H1 (cell line): ENCODE results near the gene BAG2. TPM values are rescaled to one million over a fixed set of nuclear protein-coding genes. Genes with fewer than 3 reads are reported as not detected.

ENCODE experiments used
- CTCF ChIA-PET: fragments of 300-600 bp; sonication (Branson Sonifier 250); formaldehyde crosslinking; loops from one replicate; lab custom pipeline; 2021; ENCODE audit not compliant: partially characterized antibody; lab: Charles Lee
- POLR2A ChIA-PET: fragments of 300-600 bp; sonication (Branson Sonifier 250); formaldehyde crosslinking; loops from one replicate; lab custom pipeline; 2021; ENCODE audit warnings: inconsistent platforms; ENCODE audit not compliant: partially characterized antibody; lab: Charles Lee
- DNase-seq, 2 experiments: peaks; one replicate each; pipeline versions ENCODE4 v3.0.0 to v3.0.0-alpha.2; 2010 to 2022; ENCODE audit warnings: low spot score in 2 of 2, low read depth in 1 of 2, mixed read lengths in 1 of 2
- FAIRE-seq: peaks from 2 replicates; lab custom pipeline; 2011; peaks lifted over from hg19 to GRCh38; lab: Jason Lieb, UNC
- H2AFZ ChIP-seq: 2 replicates; pipeline ENCODE4 v1.8.1; 2012; ENCODE audit warnings: low read length, inconsistent platforms
- H2AK5ac ChIP-seq: 2 replicates; pipeline ENCODE4 v1.6.1; 2013; ENCODE audit warnings: low read depth, low read length
- H2BK120ac ChIP-seq: replicated peaks from 2 replicates; pipeline ENCODE3; 2013; ENCODE audit warnings: low read depth, low read length, inconsistent platforms
- H2BK12ac ChIP-seq: 2 replicates; pipeline ENCODE4 v1.6.1; 2013; ENCODE audit warnings: low read depth, low read length
- H2BK15ac ChIP-seq: 2 replicates; pipeline ENCODE4 v1.6.1; 2013; ENCODE audit warnings: low read length
- H2BK20ac ChIP-seq: 2 replicates; pipeline ENCODE4 v1.6.1; 2013; ENCODE audit warnings: low read length
- H2BK5ac ChIP-seq: 2 replicates; pipeline ENCODE4 v1.6.1; 2013; ENCODE audit warnings: low read depth, low read length
- H3K14ac ChIP-seq: 2 replicates; pipeline ENCODE4 v1.6.1; 2013; ENCODE audit warnings: inconsistent platforms; ENCODE audit not compliant: insufficient read length
- H3K18ac ChIP-seq: 2 replicates; pipeline ENCODE4 v1.6.1; 2013; ENCODE audit warnings: low read length; ENCODE audit errors: extremely low read depth
- H3K23ac ChIP-seq: 2 replicates; pipeline ENCODE4 v1.6.1; 2013; ENCODE audit warnings: inconsistent platforms; ENCODE audit not compliant: insufficient read length
- H3K23me2 ChIP-seq: 2 replicates; pipeline ENCODE4 v1.6.1; 2013; ENCODE audit warnings: low read depth, low read length
- H3K27ac ChIP-seq: 2 replicates; pipeline ENCODE4 v1.6.1; 2011; ENCODE audit warnings: low read depth, low read length, inconsistent platforms
- H3K27me3 ChIP-seq, 4 experiments: replicated peaks in 1 of 4; 1 replicate in 1 of 4; 2 replicates in 3 of 4; pipeline versions ENCODE4 v1.6.1 to v1.8.1; 2011 to 2013; ENCODE audit warnings: low read length in 3 of 4, mild to moderate bottlenecking in 3 of 4, inconsistent platforms in 2 of 4, mixed read lengths in 2 of 4, moderate library complexity in 1 of 4; ENCODE audit not compliant: control insufficient read depth in 3 of 4, insufficient read depth in 3 of 4; ENCODE audit errors: extremely low read depth in 1 of 4
- H3K36me3 ChIP-seq, 4 experiments: 2 replicates each; pipeline versions ENCODE4 v1.6.1 to v1.8.1; 2011 to 2013; ENCODE audit warnings: mild to moderate bottlenecking in 4 of 4, low read length in 3 of 4, moderate library complexity in 2 of 4, control low read depth in 1 of 4, inconsistent platforms in 1 of 4; ENCODE audit not compliant: insufficient read depth in 4 of 4, control insufficient read depth in 2 of 4
- H3K4ac ChIP-seq: replicated peaks from 2 replicates; pipeline ENCODE3; 2013; ENCODE audit warnings: low read length, low read depth, mixed read lengths, inconsistent platforms; ENCODE audit not compliant: insufficient read length
- H3K4me1 ChIP-seq, 4 experiments: replicated peaks in 1 of 4; 1 replicate in 1 of 4; 2 replicates in 3 of 4; pipeline versions ENCODE4 v1.6.1 to v1.8.1; 2011 to 2013; ENCODE audit warnings: low read length in 3 of 4, inconsistent platforms in 2 of 4, mixed read lengths in 1 of 4; ENCODE audit not compliant: insufficient read depth in 4 of 4, control insufficient read depth in 3 of 4
- H3K4me2 ChIP-seq, 2 experiments: 2 replicates each; pipeline versions ENCODE4 v1.6.1 to v1.8.1; 2011 to 2013; ENCODE audit warnings: low read depth in 2 of 2, low read length in 2 of 2, control low read depth in 1 of 2, inconsistent platforms in 1 of 2, mild to moderate bottlenecking in 1 of 2; ENCODE audit not compliant: insufficient read depth in 1 of 2
- H3K4me3 ChIP-seq, 4 experiments: fragments of 200-600, 300-600 bp in 1 of 4; sonication (generic), shearing (Covaris generic), sonication (Bioruptor Twin) in 1 of 4; 2 replicates each; pipeline versions ENCODE4 v1.5.1 to v1.8.1; 2011 to 2016; ENCODE audit warnings: low read length in 4 of 4, low read depth in 3 of 4, control low read depth in 2 of 4, inconsistent platforms in 2 of 4, mild to moderate bottlenecking in 2 of 4, mixed read lengths in 1 of 4, moderate library complexity in 1 of 4; ENCODE audit not compliant: insufficient read depth in 2 of 4; ENCODE audit errors: extremely low read depth in 1 of 4
- H3K56ac ChIP-seq: replicated peaks from 2 replicates; pipeline ENCODE3; 2013; ENCODE audit warnings: low read depth, mild to moderate bottlenecking, mixed read lengths, low read length, inconsistent platforms; ENCODE audit not compliant: insufficient read length
- H3K79me1 ChIP-seq: 2 replicates; pipeline ENCODE4 v1.6.1; 2013; ENCODE audit warnings: low read depth, low read length, control low read depth
- H3K79me2 ChIP-seq, 2 experiments: 2 replicates each; pipeline versions ENCODE4 v1.6.1 to v1.8.1; 2012 to 2013; ENCODE audit warnings: low read length in 2 of 2, mild to moderate bottlenecking in 2 of 2, inconsistent platforms in 1 of 2; ENCODE audit not compliant: insufficient read depth in 2 of 2, control insufficient read depth in 1 of 2
- H3K9ac ChIP-seq, 4 experiments: replicated peaks in 1 of 4; 1 replicate in 1 of 4; 2 replicates in 3 of 4; pipeline versions ENCODE4 v1.6.1 to v1.8.1; 2011 to 2013; ENCODE audit warnings: low read depth in 3 of 4, low read length in 3 of 4, control low read depth in 2 of 4, mild to moderate bottlenecking in 2 of 4, moderate library complexity in 2 of 4, inconsistent platforms in 1 of 4; ENCODE audit errors: extremely low read depth in 1 of 4
- H3K9me3 ChIP-seq, 2 experiments: 2 replicates each; pipeline versions ENCODE4 v1.6.1 to v1.8.1; 2012 to 2013; ENCODE audit warnings: mild to moderate bottlenecking in 2 of 2, moderate library complexity in 2 of 2, control low read depth in 1 of 2, inconsistent platforms in 1 of 2, low read depth in 1 of 2, low read length in 1 of 2, mixed read lengths in 1 of 2; ENCODE audit not compliant: insufficient read depth in 2 of 2
- H4K20me1 ChIP-seq, 2 experiments: replicated peaks in 1 of 2; 2 replicates each; pipeline versions ENCODE3 to v1.8.1; 2011 to 2013; ENCODE audit warnings: inconsistent platforms in 2 of 2, low read length in 2 of 2, mild to moderate bottlenecking in 1 of 2; ENCODE audit not compliant: insufficient read depth in 2 of 2, control insufficient read depth in 1 of 2
- H4K5ac ChIP-seq: 2 replicates; pipeline ENCODE4 v1.6.1; 2013; ENCODE audit warnings: low read length, low read depth, mixed read lengths, inconsistent platforms; ENCODE audit not compliant: insufficient read length
- H4K8ac ChIP-seq: 2 replicates; pipeline ENCODE4 v1.8.0; 2013; ENCODE audit warnings: mild to moderate bottlenecking, moderate library complexity, low read length, inconsistent platforms; ENCODE audit not compliant: insufficient read depth; ENCODE audit errors: extremely low read depth
- H4K91ac ChIP-seq: replicated peaks from 2 replicates; pipeline ENCODE3; 2013; ENCODE audit warnings: low read length, mixed read lengths, inconsistent platforms; ENCODE audit not compliant: insufficient read length
- EZH2 ChIP-seq: fragments of 200-600 bp; sonication (generic); IDR thresholded peaks from 2 replicates; pipeline ENCODE4 v1.7.1; 2012; ENCODE audit warnings: low read depth, mild to moderate bottlenecking, moderate library complexity, low read length, inconsistent platforms; ENCODE audit not compliant: severe bottlenecking
- GTF2F1 ChIP-seq: IDR thresholded peaks from 2 replicates; pipeline ENCODE4 v1.6.1; 2012; ENCODE audit warnings: low read depth, low read length, improper control_type of control experiment, borderline replicate concordance
- HDAC2 ChIP-seq, 2 experiments: fragments of 300-600 bp in 1 of 2; sonication (generic) in 1 of 2; IDR thresholded peaks; 2 replicates each; pipeline ENCODE4 v1.6.1; 2011 to 2012; ENCODE audit warnings: low read depth in 2 of 2, low read length in 2 of 2, mild to moderate bottlenecking in 2 of 2, moderate library complexity in 2 of 2, borderline replicate concordance in 1 of 2, inconsistent platforms in 1 of 2
- SP2 ChIP-seq: IDR thresholded peaks from 2 replicates; pipeline ENCODE4 v1.6.1; 2012; ENCODE audit warnings: mild to moderate bottlenecking, low read length, inconsistent platforms
- TCF12 ChIP-seq: IDR thresholded peaks from 2 replicates; pipeline ENCODE4 v1.6.1; 2011; ENCODE audit warnings: low read depth, mild to moderate bottlenecking, low read length
- WGBS, 2 experiments: shearing (Covaris generic) in 1 of 2; methylation state at CpG; one replicate each; pipeline versions ENCODE4 v1.1.6 to v1.1.7; 2013 to 2015; ENCODE audit warnings: low lambda C conversion rate in 2 of 2, mixed read lengths in 2 of 2, inconsistent platforms in 1 of 2, low coverage in 1 of 2, missing lambda C conversion rate in 1 of 2; ENCODE audit not compliant: insufficient replicate concordance in 2 of 2, insufficient coverage in 1 of 2, insufficient read length in 1 of 2; ENCODE audit errors: extremely low coverage in 1 of 2, missing lambda C conversion rate in 1 of 2; 5-methylcytosine and 5-hydroxymethylcytosine counted together
- polyA plus RNA-seq, 7 experiments: library from polyadenylated mRNA; depleted of rRNA in 3 of 7; stranded (reverse) in 5 of 7; unstranded in 2 of 7; fragments of >200 nt in 5 of 7; fragments of 200-250 nt in 2 of 7; gene quantifications; 1 replicate in 5 of 7; 2 replicates in 1 of 7; 4 replicates in 1 of 7; pipeline versions ENCODE4 v1.2.1 to v1.2.3, GENCODE V29; 2011 to 2013; ENCODE audit warnings: missing spikeins in 2 of 7, mixed read lengths in 2 of 7
- total RNA-seq: library from RNA; stranded (reverse); fragmentation: NEBNext Ultra II Directional; extraction: Animal tissue kit (Norgen Biotek cat#: 25700); gene quantifications from 2 replicates; pipeline ENCODE4 v1.2.1, GENCODE V29; 2021
- TF ChIP-seq, protein P1 (sequence below): IDR thresholded peaks from 2 replicates; pipeline ENCODE4 v1.6.1; 2012; ENCODE audit warnings: inconsistent platforms

Gene BAG2
- total and polyA plus RNA-seq, 2 of the 8 experiments (the other 6 are each of a cell fraction or from before 2014, with no cell fraction given) = 4.4 to 7.4 TPM

DNA sequence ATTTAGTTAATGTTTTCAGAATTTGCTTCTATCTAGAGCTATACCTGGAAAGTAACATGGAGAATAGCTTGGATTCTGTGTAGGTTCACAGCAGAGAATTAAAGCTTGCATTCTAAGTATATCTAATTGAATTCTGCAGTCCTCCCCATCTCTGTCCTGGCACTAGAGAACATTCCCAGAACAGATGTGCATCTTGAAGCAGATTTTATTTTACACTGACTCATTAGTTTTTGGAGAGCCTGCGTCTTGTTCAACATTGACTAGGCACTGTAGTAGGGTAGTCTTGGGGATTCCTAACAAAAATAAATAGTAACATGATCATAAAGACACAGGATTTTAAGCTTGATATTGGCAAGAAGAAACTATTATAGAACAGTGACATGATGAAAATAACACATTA lies 36.2 kb upstream of the BAG2 start:
- POLR2A ChIA-PET = no interaction called here
- H4K5ac ChIP-seq = no peak overlapping the region
- H2BK12ac ChIP-seq = no peak overlapping the region
- no peak for DNase-seq
- H3K14ac ChIP-seq = no peak overlapping the region
- CTCF ChIA-PET = interaction anchor here (1.2 kb wide), 1 partner anchor 9 kb away, joined by 4 read pairs; no protein-coding TSS in a partner anchor
- no peak overlapping the region for H3K4ac ChIP-seq
- H3K79me1 ChIP-seq = no peaks in the 10 kb centered on the region
- no peak overlapping the region for H3K4me2 ChIP-seq
- no peak overlapping the region for H3K56ac ChIP-seq
- no peak overlapping the region for H2BK120ac ChIP-seq
- H3K4me3 ChIP-seq = no peak overlapping the region
- H4K8ac ChIP-seq = no peak overlapping the region
- H2AK5ac ChIP-seq = no peak overlapping the region
- no peak overlapping the region for H3K18ac ChIP-seq
- no peak for FAIRE-seq
- WGBS, 2 experiments = 91% methylated on average over 1 of the region's 1 CpG; no CpG with 5 or more reads in 1 of the 2 experiments
- H3K4me1 ChIP-seq = no peaks in the 10 kb centered on the region
- H2AFZ ChIP-seq = no peak overlapping the region
- H2BK5ac ChIP-seq = no peak overlapping the region
- no peak overlapping the region for H3K27ac ChIP-seq
- H3K79me2 ChIP-seq = no peaks in the 10 kb centered on the region
- no peak overlapping the region for H3K23ac ChIP-seq
- no peak overlapping the region for H2BK15ac ChIP-seq
- no peak overlapping the region for H3K9ac ChIP-seq
- peaks cover 0 to 25% (median 0%) of the 10 kb centered on the region in 4 experiments; a peak in 2 of 8 replicates for H3K36me3 ChIP-seq
- H3K23me2 ChIP-seq = no peaks in the 10 kb centered on the region
- TF ChIP-seq TCF12 = no peak
- TF ChIP-seq EZH2 = no peak
- no peak for TF ChIP-seq GTF2F1
- TF ChIP-seq, protein P1, sequence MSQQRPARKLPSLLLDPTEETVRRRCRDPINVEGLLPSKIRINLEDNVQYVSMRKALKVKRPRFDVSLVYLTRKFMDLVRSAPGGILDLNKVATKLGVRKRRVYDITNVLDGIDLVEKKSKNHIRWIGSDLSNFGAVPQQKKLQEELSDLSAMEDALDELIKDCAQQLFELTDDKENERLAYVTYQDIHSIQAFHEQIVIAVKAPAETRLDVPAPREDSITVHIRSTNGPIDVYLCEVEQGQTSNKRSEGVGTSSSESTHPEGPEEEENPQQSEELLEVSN = no peak
- no peak for TF ChIP-seq SP2
- no peak for TF ChIP-seq HDAC2 (IDR thresholded peaks at IDR 0.05; ENCODE audit: borderline replicate concordance in 1 of 2, low read depth in 2 of 2, low read length in 2 of 2)
- TF ChIP-seq, all 59 proteins: peak for 0
- Histone ChIP-seq H3K27me3 (no peaks in the 10 kb centered on the region), H4K91ac (no peak overlapping the region), H4K20me1 (no peaks in the 10 kb centered on the region), H2BK20ac (no peak overlapping the region), H3K9me3 (no peaks in the 10 kb centered on the region)
